SHP77 (cell line): Measurements from ENCODE around the gene ARF1.

Experiments used
- DNase-seq, 2 experiments: peaks; one replicate each; lab custom pipeline; 2025; lab: John Stamatoyannopoulos, UW

Gene ARF1

GRCh38 chr1:228122921-228123441 lies 40.5 kb downstream of the ARF1 start:
- no peak for DNase-seq

DNA sequence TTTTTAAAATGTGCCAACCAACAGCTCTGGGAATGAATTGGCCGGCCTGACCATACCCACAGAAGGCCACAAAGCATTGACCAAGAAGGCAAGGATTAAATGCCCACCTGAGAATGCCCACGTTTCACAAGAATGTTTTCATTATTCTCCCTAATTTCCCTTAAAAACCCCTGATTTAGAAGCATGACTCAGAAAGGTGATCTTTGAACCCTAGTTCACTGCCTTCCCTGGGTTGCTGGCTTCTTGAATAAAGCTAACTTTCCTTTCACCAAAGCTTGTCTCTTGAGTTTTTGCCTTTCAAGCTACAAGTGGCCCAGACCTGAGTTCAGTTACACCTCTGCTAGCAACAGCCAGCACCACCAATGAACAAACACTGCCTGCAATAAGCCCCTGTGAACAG lies 41.0 kb downstream of the ARF1 start:
- no peak for DNase-seq

- DNase-seq: no peak
Observed at GRCh38 chr1:228125185-228125584, 42.7 kb downstream of the ARF1 start.

DNA sequence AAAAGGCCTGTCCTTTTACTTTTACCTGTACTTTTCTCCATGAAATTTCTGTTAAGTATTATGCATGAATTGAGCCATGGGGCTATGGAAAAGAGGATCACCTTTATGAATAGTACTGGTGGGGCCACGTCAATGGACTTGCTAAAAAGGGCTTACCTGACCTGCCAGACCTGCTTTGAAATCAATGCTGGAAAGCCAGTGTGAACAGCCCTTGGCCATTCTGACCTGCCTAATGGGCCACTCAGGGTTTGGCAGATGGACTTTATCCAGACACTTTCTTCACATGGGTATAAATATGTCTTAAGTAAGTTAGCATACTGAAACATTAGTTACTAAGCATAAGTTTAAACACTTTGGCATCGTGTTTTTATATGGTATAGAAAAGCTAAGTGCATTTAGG lies 49.3 kb downstream of the ARF1 start:
- no peak for DNase-seq

DNA sequence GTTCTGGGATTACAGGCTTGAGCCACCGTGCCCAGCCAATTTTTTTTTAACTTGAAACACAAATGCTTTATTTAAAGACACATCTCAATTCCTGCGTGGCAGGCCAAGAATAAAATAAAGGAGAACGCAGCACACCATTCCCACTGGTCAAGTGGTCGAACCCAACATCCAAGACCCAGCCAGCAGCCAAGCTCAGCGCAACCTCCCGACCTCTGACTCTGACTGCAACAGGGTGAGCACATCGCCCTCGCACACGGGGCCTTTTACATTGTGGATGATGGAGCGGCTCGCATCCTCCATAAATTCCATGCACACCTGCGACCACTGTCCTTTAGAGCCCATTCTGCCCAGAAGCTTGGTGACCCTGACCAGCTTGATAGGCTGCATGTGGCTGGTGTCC lies 52.1 kb downstream of the ARF1 start:
- DNase-seq: no peak

DNA sequence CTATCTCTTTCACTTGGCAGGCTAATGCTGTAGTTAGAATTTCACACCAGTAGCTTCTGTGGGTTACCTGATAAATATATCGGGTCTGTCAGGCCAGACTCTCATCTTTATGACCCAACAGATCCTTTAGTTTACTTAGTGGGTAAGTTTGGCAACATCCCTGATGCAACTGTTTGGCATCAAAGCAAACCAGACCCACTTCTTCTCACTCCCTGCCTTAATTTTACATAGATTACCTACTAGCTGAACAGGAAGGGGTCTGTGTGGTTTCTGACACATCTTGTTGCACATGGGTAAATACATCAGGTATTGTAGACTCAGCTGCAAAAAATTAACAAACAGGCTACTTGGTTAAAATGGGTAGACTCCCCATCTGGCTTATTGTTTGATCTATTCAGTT lies 54.4 kb downstream of the ARF1 start:
- DNase-seq: no peak

GRCh38 chr1:228139406-228139930 lies 57.0 kb downstream of the ARF1 start:
- DNase-seq: no peak

- DNase-seq: peak; percentile 99
Observed at GRCh38 chr1:228139931-228140723, 57.6 kb downstream of the ARF1 start, which contains the start of gene GUK1. TSS of gene GUK1 (plus strand) at chr1:228140279. CDS start at chr1:228140303, 24 bp downstream.

DNA sequence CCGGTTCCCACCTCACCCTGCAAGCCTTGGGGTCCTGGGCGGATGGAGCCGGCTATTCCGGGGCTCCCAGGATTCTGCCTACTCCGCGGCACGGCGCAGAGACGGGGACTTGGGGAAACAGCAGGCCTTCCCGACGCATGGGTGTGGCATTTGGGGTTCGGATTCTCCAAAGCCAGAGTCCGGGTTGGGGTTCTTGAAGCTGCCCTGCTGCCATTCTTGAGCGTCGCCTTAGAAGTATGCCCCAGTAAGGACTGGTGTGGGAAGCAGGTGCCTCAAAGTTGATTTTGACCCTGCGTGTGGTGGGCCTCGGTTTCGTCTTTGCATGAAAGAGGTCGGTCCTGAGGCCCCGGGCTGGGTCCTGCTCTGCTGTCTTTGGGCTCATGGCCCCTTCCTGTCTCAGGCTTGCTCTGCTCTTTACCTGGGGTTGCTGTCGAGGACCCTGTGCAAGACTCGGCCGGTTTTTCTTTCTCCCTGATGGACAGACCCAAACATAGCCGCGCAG lies 58.3 kb downstream of the ARF1 start:
- DNase-seq: no peak

DNA sequence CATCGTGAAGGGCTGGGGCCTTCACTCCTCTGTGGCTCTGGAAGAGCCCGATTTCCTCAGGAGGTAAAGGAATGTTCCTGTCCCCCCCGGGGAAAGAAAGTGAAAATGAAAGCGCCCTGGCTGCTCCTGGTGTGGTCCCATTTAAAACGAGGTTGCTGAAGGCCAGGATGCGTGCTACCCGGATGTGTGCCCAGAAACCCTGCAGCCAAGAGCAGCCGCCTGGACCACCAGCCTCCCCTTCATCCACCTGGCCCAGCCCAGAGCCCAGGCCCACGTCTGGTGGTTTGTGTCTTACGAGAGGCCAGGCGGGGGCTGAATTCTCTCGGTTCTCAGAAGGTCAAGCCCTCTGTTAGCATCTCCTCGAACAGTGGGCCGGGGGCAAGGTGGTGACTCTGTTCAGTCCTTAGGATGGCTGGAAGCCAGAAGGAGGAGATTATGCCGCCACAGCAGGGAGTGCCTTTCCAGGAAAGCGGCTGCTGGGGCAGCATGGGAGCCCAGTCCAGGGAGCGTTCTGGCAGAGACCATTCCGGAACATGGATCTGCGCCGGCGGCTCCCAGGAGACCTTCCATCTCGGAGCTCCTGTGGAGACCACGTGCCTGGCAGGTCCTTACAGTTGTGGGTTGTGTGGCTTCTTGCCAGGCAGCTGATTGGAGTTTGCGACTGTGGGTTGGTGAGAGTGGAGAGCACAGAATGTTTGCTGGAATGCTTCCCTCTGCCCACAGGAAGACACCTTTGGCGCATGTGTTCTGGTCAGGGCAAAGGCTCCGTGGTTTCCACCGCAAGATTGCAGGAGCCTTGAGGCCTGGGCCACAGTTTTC lies 58.9 kb downstream of the ARF1 start:
- DNase-seq: no peak

DNA sequence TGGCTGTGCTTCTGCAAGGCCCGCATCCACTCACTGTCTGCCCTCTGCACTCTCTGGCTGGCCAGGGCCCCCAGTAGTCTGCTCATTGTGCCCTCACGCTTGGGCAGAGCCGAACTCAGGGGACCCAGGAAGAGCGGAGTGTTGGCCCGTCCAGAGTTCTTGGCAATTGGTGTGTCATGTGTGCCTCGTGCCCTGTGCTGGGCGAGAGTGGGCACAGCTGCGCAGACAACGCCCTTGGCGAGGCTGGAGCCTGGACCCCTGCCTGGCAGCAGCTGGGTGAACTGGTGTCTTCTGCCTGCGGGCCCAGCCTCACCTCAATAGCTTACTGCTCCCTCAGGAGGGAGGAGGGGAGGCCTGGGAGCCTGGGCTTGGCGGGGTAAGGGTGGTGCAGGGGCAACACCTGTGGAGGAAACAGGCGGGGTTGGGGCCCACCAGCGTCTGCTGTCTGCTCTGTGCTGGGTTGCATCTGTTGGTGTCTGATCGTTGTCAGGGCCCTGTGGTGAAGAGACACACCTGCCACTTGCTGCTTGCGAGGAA lies 59.7 kb downstream of the ARF1 start:
- DNase-seq: no peak

DNA sequence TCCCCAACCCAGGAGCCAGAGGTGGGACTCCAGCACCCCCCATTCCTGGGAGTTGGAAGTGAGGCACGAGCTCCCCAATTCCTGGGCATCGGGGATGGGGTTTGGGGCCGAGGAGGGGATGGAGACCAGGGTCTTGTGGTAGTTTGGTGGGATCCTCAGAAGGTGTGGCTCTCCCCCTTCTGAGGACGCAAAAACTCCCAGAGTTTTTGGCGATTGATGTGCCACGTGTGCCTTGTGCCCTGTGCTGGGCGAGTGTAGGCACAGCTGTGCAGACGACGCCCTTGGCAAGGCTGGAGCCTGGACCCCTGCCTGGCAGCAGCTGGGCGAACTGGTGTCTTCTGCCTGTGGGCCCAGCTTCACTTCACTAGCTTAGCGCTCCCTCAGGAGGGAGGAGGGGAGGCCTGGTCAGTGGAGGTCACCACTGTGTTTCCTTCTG lies 60.2 kb downstream of the ARF1 start:
- DNase-seq: no peak

- DNase-seq: no peak
Observed at GRCh38 chr1:228143480-228144192, 61.1 kb downstream of the ARF1 start.

- no peak for DNase-seq
Observed at GRCh38 chr1:228144193-228144992, 61.9 kb downstream of the ARF1 start.

DNA sequence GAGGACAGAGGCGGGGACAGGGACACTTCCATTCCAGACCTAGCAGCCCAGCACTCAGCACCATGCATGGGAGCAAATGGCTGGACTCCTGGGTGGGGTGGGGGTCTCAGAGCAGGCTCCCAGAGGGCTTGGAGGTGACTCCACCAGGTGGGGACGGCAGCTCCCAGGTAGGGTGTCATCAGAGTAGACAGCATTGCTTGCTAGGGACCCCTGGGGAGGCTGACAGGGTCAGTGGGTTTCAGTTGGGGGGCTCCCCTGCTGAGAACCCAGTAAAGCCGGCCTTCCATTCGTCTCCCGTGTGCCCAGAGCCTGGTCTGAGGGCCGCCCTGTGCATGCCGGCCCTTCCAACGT lies 62.5 kb downstream of the ARF1 start:
- no peak for DNase-seq

DNA sequence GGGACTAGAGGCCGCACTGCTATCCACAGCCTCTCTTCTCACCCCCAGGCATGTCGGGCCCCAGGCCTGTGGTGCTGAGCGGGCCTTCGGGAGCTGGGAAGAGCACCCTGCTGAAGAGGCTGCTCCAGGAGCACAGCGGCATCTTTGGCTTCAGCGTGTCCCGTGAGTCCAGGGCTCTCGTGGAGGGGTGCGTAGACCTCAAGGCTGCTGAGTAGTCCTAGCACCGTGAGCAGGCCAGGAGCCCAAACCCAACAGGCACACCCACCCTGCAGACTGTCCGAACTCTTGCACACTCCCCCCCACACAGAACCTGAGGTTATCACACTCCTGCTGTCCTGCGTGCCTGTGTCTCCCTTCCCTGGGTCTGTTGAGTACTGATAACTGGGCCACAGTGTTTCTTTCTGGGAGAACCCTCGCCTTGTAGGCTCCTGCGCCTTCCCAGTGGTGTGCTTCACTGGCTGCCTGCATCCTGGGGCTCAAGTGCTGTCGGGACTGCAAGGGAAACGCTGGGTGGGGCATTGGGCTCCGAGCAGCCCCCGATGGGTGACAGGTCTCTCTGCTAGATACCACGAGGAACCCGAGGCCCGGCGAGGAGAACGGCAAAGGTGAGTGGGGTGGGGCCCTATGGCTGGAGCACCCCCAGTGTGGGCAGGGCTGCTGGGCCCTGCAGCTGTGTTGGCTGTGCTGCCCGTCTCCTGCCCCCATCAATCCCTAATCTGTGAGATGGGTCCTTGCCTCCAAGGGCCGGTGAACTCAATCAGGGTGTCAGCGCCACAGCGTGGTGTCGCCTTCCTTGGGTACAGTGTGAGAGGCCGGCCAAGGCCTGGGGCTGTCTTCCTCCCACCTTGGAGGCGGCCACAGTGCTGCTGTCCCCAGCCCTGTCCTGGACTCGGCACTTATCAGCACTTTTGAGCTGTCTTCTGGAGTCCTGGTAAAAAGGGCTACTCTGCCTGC lies 63.2 kb downstream of the ARF1 start:
- no peak for DNase-seq

DNA sequence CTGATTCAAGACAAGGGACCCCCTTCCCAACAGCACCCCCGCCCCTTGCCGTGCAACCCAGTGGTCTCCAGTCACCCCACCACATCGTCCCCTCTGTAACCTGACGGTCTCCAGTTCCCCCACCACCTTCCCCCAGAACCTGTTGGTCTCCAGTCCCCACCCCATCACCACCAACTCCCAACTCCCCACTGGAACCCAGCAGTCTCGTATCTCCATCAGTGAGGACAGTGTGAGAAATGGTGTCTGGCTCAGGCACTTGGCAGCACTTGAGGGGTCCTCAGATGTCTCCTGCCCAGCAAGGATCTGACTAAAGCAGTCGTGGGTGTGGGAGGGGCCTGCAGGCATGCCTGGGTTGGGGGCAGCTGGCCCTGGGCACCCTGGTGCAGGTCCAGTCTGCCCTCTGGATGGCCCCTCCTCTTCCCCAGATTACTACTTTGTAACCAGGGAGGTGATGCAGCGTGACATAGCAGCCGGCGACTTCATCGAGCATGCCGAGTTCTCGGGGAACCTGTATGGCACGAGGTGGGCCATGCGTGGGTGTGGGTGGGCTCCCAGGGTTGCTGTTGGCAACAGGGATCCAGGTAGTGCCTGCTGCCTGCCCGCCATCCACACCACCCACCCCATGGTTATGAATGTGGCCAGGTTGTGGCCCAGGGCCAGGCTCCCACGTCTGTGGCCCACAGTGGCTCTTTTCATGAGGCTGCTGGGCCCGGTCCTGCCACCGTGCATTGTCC lies 64.1 kb downstream of the ARF1 start:
- no peak for DNase-seq

DNA sequence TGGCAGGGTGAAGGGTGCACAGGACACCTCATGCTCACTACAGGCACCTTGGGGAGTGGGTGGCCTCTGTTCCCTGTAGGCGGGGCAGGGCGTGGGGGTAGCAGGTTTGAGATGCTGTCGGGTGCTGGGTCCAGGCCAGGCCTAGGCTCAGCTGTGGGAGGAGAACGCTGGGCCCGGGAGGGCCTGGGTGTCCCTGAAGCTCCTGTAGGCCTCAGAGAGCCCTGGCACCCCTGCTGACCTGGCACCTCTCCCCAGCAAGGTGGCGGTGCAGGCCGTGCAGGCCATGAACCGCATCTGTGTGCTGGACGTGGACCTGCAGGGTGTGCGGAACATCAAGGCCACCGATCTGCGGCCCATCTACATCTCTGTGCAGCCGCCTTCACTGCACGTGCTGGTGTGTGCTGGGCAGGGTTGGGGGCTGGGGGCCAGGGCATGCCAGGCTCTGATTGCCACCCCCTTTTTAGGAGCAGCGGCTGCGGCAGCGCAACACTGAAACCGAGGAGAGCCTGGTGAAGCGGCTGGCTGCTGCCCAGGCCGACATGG lies 64.7 kb downstream of the ARF1 start:
- DNase-seq: no peak

- DNase-seq: no peak
Observed at GRCh38 chr1:228147768-228148167, 65.3 kb downstream of the ARF1 start.
